Body of pancreas (tissue), 4 donors: ENCODE results near the gene SIX2. TPM values are rescaled to one million over a fixed set of nuclear protein-coding genes. Genes with fewer than 3 reads are reported as not detected.

ENCODE experiments used
- ATAC-seq: fragments of 150-250 bp; one replicate; pipeline ENCODE4 v1.9.1; 2016
- DNase-seq, 4 donors: peaks; one replicate each; pipeline ENCODE4 v3.0.0-alpha.2; 2019
- H3K27ac ChIP-seq, 4 donors: fragments of 200-600 bp; sonication (generic); 1 replicate in 3 of 4; 2 replicates in 1 of 4; pipeline versions ENCODE4 v1.5.1 to v1.6.1; 2016 to 2019; ENCODE audit warnings: mild to moderate bottlenecking in 1 of 4, mixed read lengths in 1 of 4, moderate library complexity in 1 of 4
- H3K27me3 ChIP-seq, 2 donors: fragments of 200-600 bp; sonication (generic); one replicate each; pipeline ENCODE4 v1.6.0; 2016; ENCODE audit warnings: mild to moderate bottlenecking in 1 of 2
- H3K36me3 ChIP-seq, 2 donors: fragments of 200-600 bp; sonication (generic); replicated peaks in 1 of 2; 2 replicates each; pipeline ENCODE4 v1.5.1; 2016; ENCODE audit warnings: low read depth in 2 of 2; ENCODE audit not compliant: insufficient read depth in 1 of 2
- H3K4me1 ChIP-seq: fragments of 200-600 bp; sonication (generic); one replicate; pipeline ENCODE4 v1.6.0; 2016
- H3K4me3 ChIP-seq, 2 donors: fragments of 200-600 bp; sonication (generic); 1 replicate in 1 of 2; 2 replicates in 1 of 2; pipeline ENCODE4 v1.5.1; 2016 to 2019
- H3K9me3 ChIP-seq, 3 donors: fragments of 200-600 bp; sonication (generic); 1 replicate in 2 of 3; 2 replicates in 1 of 3; pipeline ENCODE4 v1.5.1; 2016
- POLR2A ChIP-seq, 3 donors: fragments of 450-650 bp; IDR thresholded peaks; one replicate each; pipeline ENCODE4 v1.6.1; 2016; ENCODE audit warnings: antibody characterized with exemption in 3 of 3, mild to moderate bottlenecking in 2 of 3
- WGBS, 2 donors: methylation state at CpG; one replicate each; pipeline ENCODE4 v1.1.5; 2017; 5-methylcytosine and 5-hydroxymethylcytosine counted together
- intact Hi-C: fragments of 100-400 bp; cut with DNase I; formaldehyde crosslinking; loops from one replicate; pipeline ENCODE4 v1.15.1; 2023
- total RNA-seq, 2 donors: library from RNA; depleted of rRNA; stranded (reverse); fragments of >200 nt; gene quantifications; one replicate each; pipeline ENCODE4 v1.1.0, GENCODE V29; 2016
- TF ChIP-seq, protein P1 (sequence below), 7 experiments: fragments of 450-650 bp in 4 of 7; fragments of 200-600 bp in 3 of 7; sonication (generic) in 3 of 7; IDR thresholded peaks; one replicate each; pipeline ENCODE4 v1.5.1; 2016 to 2019; ENCODE audit warnings: antibody characterized with exemption in 7 of 7

SIX2 gene
- total RNA-seq, 2 donors from 2014 or later = 2.3 to 5.2 TPM

DNA sequence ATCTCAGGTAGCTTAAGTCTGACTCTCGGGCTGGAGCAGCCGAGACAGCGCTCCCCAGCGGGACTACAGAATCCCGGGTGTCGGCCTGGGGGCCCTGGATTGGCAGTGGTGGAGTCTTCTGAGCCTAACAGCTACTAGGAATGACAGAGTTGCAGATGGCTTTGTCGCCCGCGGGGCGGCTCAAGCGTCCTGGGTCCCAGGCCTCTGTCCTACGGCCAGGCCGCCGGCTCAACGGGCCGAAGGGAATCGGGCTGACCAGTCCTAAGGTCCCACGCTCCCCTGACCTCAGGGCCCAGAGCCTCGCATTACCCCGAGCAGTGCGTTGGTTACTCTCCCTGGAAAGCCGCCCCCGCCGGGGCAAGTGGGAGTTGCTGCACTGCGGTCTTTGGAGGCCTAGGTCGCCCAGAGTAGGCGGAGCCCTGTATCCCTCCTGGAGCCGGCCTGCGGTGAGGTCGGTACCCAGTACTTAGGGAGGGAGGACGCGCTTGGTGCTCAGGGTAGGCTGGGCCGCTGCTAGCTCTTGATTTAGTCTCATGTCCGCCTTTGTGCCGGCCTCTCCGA lies 8.8 kb downstream of the SIX2 start:
- no peak for ATAC-seq
- peaks cover 9% of the 10 kb centered on the region for H3K4me1 ChIP-seq
- DNase-seq = no peak
- no peaks in the 10 kb centered on the region for H3K9me3 ChIP-seq
- H3K27me3 ChIP-seq = peaks cover 0 to 4% of the 10 kb centered on the region in 2 donors
- no peak overlapping the region for H3K27ac ChIP-seq
- TF ChIP-seq POLR2A (IDR thresholded peaks at IDR 0.05) = no peak
- TF ChIP-seq, protein P1, sequence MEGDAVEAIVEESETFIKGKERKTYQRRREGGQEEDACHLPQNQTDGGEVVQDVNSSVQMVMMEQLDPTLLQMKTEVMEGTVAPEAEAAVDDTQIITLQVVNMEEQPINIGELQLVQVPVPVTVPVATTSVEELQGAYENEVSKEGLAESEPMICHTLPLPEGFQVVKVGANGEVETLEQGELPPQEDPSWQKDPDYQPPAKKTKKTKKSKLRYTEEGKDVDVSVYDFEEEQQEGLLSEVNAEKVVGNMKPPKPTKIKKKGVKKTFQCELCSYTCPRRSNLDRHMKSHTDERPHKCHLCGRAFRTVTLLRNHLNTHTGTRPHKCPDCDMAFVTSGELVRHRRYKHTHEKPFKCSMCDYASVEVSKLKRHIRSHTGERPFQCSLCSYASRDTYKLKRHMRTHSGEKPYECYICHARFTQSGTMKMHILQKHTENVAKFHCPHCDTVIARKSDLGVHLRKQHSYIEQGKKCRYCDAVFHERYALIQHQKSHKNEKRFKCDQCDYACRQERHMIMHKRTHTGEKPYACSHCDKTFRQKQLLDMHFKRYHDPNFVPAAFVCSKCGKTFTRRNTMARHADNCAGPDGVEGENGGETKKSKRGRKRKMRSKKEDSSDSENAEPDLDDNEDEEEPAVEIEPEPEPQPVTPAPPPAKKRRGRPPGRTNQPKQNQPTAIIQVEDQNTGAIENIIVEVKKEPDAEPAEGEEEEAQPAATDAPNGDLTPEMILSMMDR (IDR thresholded peaks at IDR 0.05) = no peak
- intact Hi-C loops = no loop called here
- no peaks in the 10 kb centered on the region for H3K36me3 ChIP-seq
- 41 to 45% methylated on average over 6 to 36 of the region's 36 CpGs for WGBS, 2 donors
- no peak overlapping the region for H3K4me3 ChIP-seq

DNA sequence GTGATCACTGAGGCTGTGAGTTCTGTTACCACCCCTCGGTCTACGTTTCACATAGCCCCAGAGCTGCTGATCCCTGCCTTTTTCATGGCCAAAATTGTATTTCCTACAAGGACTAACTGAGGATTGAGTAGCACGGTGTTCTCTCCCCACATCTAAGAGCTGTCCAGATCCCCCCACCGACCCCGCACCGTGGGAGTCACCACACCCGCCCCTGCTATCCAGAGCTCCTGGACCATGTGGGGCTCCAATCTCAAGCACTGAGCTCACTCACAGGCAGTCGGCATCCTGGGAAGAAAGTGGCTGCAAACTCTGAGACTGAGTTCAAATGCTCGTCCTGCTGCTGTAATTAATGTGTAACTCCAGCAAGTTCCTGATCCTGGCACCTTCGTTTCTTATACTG lies 9.7 kb downstream of the SIX2 start:
- WGBS, 2 donors = 73 to 84% methylated on average over 10 of the region's 10 CpGs

DNA sequence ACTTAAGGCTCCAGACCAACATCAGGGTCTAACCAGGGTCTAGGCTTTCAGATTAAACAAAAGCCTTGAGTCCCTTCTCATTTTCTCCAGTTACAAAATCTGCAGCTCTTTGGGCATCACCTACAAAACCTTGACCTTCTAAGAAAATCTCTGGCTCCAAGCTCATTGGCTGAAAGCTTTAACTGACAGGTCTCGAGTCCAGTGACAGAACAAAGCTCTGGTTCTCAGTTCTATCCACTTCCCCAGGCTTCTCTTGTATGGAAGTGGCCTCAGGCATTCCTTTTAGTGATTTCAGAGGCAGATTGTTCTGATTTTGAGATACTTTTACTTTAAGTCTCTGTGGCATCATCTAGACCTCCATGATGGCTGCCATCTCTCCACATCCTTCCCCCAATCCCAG lies 11.3 kb downstream of the SIX2 start:
- Histone ChIP-seq H3K9me3 (no peaks in the 10 kb centered on the region), H3K4me1 (peaks cover 9% of the 10 kb centered on the region), H3K36me3 (no peaks in the 10 kb centered on the region), H3K4me3 (no peak overlapping the region), H3K27me3 (peaks cover 0 to 4% of the 10 kb centered on the region in 2 donors), H3K27ac (no peak overlapping the region)
- DNase-seq (no peak), ATAC-seq (no peak)
- 90 to 91% methylated on average over 1 of the region's 1 CpG for WGBS, 2 donors
- TF ChIP-seq, protein P1 (IDR thresholded peaks at IDR 0.05) = no peak
- no peak for TF ChIP-seq POLR2A (IDR thresholded peaks at IDR 0.05)
- intact Hi-C loops = no loop called here

More for the DNA sequence above, 9.7 kb downstream of the SIX2 start:
- no peaks in the 10 kb centered on the region for H3K9me3 ChIP-seq
- no peaks in the 10 kb centered on the region for H3K36me3 ChIP-seq
- no peak for TF ChIP-seq POLR2A (IDR thresholded peaks at IDR 0.05)
- TF ChIP-seq, protein P1 (IDR thresholded peaks at IDR 0.05) = no peak
- H3K4me1 ChIP-seq = peaks cover 9% of the 10 kb centered on the region
- ATAC-seq = no peak
- peaks cover 0 to 4% of the 10 kb centered on the region in 2 donors for H3K27me3 ChIP-seq
- H3K4me3 ChIP-seq = no peak overlapping the region
- no peak for DNase-seq
- no peak overlapping the region for H3K27ac ChIP-seq
- intact Hi-C loops = no loop called here

DNA sequence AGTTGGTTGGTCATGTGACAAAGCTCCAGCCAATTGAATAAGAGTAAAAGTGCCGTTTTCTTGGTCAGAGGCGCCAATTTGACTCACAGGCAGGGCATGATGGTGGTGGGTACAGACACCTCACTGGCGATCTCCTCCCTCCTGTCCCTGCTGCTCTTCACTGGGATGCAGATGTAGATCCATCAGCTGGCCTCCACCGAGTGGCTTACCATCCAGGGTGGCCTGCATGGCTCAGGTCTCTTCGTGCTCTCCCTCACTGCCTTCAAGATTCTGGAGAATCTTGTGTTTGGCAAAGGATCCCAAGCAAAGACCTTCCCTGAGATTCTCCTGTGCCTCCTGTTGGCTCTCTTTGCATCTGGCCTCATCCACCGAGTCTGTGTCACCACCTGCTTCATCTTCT lies 12.9 kb downstream of the SIX2 start:
- H3K4me3 ChIP-seq = no peak overlapping the region
- peaks cover 8% of the 10 kb centered on the region for H3K4me1 ChIP-seq
- H3K27me3 ChIP-seq = peaks cover 0 to 4% of the 10 kb centered on the region in 2 donors
- no peaks in the 10 kb centered on the region for H3K36me3 ChIP-seq
- WGBS, 2 donors = 75 to 78% methylated on average over 6 of the region's 6 CpGs
- DNase-seq (no peak), ATAC-seq (no peak)
- H3K27ac ChIP-seq = no peak overlapping the region
- H3K9me3 ChIP-seq = no peaks in the 10 kb centered on the region
- intact Hi-C loops = no loop called here
- TF ChIP-seq POLR2A (IDR thresholded peaks at IDR 0.05) = no peak
- TF ChIP-seq, protein P1 (IDR thresholded peaks at IDR 0.05) = no peak

DNA sequence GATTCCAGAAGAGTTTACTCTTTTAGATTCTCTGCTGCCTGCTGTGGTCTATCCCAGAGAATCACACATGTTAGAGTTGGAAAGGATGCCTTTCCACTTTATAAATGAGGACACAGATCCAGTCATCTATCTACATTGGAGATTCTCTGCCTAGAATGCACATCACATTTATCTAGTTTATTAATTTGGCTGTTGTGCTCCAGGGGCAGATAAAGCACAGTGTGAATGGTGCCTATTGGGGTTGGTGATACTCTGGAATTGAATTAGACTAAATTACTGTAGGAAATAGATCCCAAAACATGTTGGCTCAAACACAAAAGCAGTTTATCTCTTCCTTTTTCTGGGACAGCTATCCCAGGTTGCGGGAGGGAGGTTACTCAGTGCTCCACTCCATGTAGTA lies 14.9 kb downstream of the SIX2 start:
- intact Hi-C loops = no loop called here
- no peak for TF ChIP-seq POLR2A (IDR thresholded peaks at IDR 0.05)
- TF ChIP-seq, protein P1 (IDR thresholded peaks at IDR 0.05) = no peak
- no peak for DNase-seq
- WGBS, 2 donors = 94 to 100% methylated on average over 1 of the region's 1 CpG
- Histone ChIP-seq H3K27ac (no peak overlapping the region), H3K27me3 (no peaks in the 10 kb centered on the region), H3K4me3 (no peak overlapping the region), H3K9me3 (no peaks in the 10 kb centered on the region), H3K36me3 (no peaks in the 10 kb centered on the region), H3K4me1 (no peaks in the 10 kb centered on the region)
- ATAC-seq = no peak
